GM18507 (cell line): ENCODE results near the gene RPS6KB2.
"Not testable (repeated sequence)": the region's sequence is repeated elsewhere in the genome, so short reads cannot be mapped to it uniquely, and the experiment has no call there.

Experiments used
- DNase-seq: peaks from one replicate; pipeline ENCODE4 v3.0.0; 2011; ENCODE audit warnings: low read depth; ENCODE audit not compliant: insufficient read length; ENCODE audit errors: extremely low spot score
- FAIRE-seq: peaks from 2 replicates; lab custom pipeline; 2011; peaks lifted over from hg19 to GRCh38; lab: Jason Lieb, UNC

Gene RPS6KB2

DNA sequence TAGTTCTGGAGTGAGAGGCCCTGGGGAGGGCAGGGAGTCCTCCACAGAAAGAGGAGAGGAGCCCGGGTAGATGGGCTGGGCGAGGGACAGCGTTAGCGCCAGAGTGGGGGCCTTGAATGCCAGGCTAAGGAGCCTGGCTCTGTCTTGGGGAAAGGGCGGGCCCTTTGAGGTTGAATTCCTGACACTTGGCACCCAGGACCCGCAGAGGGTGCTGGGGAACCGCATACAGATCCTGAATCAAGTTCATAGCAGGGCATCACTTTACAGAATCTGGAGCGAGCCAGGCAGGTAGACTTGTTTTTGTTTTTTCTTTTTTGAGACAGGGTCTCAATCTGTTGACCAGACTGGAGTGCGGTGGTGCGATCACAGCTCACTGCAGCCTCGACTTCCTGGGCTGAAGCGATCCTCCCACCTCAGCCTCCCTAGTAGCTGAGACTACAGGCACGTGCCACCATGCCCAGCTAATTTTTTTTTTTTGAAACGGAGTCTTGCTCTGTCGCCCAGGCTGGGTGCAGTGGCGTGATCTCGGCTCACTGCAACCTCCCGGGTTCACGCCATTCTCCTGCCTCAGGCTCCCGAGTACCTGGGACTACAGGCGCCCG lies 6.8 kb upstream of the RPS6KB2 start:
- FAIRE-seq (no peak), DNase-seq (no peak)

DNA sequence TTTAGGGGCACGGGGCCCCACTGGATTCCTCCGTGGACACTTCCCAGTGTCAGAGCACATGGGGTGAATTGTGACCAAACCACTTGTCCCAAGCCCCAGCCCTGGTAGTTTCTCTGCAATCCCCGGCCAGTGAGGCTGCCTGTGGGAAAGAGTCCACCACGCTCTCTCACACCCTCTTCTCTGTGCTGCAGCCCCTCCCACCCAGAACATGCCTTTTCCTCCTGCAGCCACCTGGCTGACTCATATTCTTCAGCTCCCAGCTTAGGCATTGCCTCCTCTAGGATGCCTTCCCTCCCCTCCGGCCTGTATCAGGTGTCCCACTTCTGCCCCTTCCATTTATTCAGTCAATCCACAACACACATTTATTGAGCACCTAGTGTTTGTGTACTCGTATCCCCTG lies 5.4 kb upstream of the RPS6KB2 start:
- DNase-seq (no peak), FAIRE-seq (no peak)

DNA sequence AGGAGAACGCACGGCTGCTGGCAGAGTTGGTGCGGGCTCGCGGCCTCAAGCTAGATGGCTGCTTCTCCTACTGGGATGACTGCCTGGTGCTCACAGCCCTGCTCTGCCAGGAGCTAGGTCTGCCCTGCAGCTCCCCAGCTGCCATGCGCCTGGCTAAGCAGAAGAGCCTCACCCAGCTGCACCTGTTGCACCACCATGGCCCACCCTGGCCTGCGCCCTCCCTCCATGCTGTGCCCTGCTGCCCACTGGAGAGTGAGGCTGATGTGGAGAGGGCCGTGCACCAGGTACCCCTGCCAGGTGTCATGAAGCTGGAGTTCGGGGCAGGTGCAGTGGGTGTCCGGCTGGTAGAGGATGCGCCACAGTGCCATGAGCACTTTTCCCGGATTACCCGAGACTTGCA lies 4.8 kb upstream of the RPS6KB2 start:
- no peak for DNase-seq
- FAIRE-seq = no peak

- FAIRE-seq (no peak), DNase-seq (no peak)
Measured at GRCh38 chr11:67423891-67424613, 4.2 kb upstream of the RPS6KB2 start.

- DNase-seq, FAIRE-seq: not testable (repeated sequence)
Measured at GRCh38 chr11:67427364-67427859, 882 bp upstream of the RPS6KB2 start.

- no peak for FAIRE-seq
Measured at GRCh38 chr11:67429038-67429668, 859 bp downstream of the RPS6KB2 start.

DNA sequence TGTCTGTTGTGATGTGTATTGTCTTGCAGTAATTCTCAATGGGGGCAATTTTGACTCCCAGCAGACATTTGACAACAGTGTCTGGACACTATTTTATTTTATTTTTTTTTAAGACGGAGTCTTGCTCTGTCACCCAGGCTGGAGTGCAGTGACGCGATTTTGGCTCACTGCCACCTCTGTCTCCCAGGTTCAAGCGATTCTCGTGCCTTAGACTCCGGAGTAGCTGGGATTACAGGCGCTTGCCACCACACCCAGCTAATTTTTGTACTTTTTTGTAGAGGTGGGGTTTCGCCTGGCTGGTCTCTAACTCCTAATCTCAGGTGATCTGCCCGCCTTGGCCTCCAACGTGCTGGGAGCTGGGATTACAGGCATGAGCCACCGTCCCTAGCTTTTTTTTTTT lies 1.4 kb downstream of the RPS6KB2 start:
- DNase-seq (no peak), FAIRE-seq (no peak)

More at GRCh38 chr11:67429038-67429668, 859 bp downstream of the RPS6KB2 start:
- no peak for DNase-seq

GRCh38 chr11:67431346-67432249 lies 3.3 kb downstream of the RPS6KB2 start:
- FAIRE-seq (no peak), DNase-seq (no peak)

- FAIRE-seq (no peak), DNase-seq (no peak)
Measured at GRCh38 chr11:67432655-67433349, 4.5 kb downstream of the RPS6KB2 start.

GRCh38 chr11:67433536-67434394 lies 5.5 kb downstream of the RPS6KB2 start:
- no peak for DNase-seq
- FAIRE-seq = no peak

GRCh38 chr11:67434395-67434881 lies 6.1 kb downstream of the RPS6KB2 start:
- FAIRE-seq (peak; percentile 15), DNase-seq (no peak)

DNA sequence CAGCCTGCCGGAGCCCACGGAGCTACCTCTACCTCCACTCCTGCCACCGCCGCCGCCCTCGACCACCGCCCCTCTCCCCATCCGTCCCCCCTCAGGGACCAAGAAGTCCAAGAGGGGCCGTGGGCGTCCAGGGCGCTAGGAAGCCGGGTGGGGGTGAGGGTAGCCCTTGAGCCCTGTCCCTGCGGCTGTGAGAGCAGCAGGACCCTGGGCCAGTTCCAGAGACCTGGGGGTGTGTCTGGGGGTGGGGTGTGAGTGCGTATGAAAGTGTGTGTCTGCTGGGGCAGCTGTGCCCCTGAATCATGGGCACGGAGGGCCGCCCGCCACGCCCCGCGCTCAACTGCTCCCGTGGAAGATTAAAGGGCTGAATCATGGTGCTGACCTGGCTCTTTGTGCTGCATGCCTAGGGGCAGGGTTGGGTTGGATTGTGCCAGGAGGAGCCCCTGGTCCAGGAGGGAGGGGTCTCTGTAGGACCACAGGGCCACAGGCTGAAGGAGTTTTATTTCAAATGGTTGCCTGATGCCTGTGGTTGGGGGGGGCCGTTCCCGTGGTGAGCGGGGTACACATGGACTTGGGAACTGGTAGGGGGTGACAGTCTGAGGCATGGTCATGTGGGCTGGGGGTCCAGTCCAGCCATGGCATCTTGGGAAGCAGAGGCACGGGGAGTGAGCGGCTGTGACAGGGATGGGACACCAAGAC lies 6.9 kb downstream of the RPS6KB2 start:
- FAIRE-seq (no peak), DNase-seq (no peak)

DNA sequence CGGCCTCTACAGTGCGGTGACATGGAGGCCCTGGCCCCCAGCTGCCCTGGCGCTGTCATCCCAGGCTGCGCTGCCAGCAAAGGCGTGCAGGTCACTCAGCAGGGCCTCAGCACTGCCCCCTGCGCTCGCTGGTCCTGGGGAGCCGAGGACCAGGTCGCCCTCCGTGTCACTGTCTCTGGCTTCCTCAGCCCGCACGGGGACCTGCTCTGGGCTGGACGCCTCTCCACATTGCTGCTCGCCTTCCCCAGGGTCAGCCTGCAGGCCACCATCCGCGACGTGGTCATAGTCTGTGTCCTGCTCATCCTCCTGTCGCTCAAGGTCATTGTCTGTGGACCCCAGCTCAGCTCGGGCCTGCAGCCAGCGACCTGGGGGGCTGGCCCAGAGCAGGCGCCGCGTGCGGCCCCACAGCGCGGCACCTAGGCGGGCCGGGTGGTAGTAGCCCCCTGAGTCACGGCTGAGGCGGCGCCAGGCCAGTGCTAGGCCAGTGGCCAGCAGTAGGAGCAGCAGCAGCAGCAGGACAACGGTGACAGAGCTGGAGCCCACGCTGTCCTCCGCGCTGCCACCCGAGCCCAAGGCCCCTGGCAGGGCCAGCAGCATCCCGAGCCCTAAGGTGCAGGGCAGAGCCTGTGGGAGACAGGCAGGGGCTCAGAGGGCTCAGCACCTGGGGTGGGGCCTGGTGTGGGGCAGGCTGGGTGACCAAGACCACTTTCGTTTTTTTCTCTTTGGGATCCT lies 7.6 kb downstream of the RPS6KB2 start:
- DNase-seq (no peak), FAIRE-seq (no peak)

- peak; percentile 73 for DNase-seq
- FAIRE-seq = peak; percentile 97
Measured at GRCh38 chr11:67436459-67437081, 8.3 kb downstream of the RPS6KB2 start.

DNA sequence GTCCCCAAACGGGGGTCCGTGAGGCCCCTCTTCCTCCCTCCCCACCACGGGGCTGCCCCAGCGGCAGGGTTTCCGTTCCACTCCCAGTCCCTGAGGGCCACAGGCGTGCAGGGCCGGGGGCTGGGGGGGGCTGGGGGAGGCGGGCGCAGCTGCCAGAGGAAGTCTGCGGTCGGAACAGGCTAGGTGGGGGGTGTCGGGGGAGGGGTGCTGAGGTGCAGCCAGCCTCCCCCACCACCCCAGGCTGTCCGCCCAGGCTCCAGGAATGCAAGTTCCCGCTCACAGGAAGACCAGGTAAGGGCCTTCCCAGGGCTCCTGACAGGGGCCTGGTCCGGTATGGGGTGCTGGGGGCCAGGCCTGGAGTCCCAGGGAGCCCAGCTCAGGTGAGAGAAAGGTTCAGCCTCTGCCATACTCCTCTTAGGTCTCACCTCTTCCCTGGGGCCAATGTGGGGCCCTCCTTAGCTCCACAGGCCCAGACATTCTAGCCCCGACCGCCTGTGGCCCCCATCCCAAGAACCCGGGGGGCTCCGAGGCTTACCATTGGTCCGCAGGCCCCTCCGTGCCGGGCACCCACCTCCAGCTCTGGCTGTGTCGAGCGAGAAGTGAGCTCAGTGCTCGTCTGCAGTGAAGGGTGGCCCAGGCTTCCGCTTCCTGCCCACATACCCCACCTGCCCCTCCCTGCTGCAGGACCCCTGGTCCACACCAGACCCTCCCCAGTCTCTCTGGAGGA lies 9.0 kb downstream of the RPS6KB2 start, which contains the start of gene PTPRCAP:
Gene PTPRCAP (minus strand): TSS at position 601 of the 727 bp plus-strand sequence. CDS start 63 bp downstream, at position 538.
- DNase-seq = peak; percentile 67
- no peak for FAIRE-seq

DNA sequence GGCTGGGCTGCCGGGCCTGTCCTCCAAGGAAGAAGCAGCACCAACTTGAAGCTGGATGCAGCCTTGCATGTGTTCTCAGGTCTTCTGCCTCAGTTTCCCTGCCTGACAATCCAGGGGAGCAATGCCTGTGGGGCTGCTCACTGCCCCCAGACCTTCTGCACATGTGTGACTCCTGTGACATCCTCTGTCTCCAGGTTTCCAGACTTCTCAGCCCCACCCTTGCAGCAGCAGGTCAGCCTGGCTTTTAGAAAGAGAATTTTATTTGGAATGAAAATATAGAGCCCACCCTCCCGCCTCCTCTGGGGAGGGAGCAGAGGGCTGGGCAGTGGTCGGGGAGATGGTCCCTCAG lies 9.5 kb downstream of the RPS6KB2 start:
- DNase-seq = no peak
- FAIRE-seq = no peak
